ENCODE measurements around the gene CORO2A. TPM values are rescaled to one million over a fixed set of nuclear protein-coding genes. Genes with fewer than 3 reads are reported as not detected.

Gene CORO2A
- total and polyA plus RNA-seq, 2 of the 13 experiments (the other 11 are each of a cell fraction or from before 2014, with no cell fraction given), result 14.4 to 15.3 TPM

DNA sequence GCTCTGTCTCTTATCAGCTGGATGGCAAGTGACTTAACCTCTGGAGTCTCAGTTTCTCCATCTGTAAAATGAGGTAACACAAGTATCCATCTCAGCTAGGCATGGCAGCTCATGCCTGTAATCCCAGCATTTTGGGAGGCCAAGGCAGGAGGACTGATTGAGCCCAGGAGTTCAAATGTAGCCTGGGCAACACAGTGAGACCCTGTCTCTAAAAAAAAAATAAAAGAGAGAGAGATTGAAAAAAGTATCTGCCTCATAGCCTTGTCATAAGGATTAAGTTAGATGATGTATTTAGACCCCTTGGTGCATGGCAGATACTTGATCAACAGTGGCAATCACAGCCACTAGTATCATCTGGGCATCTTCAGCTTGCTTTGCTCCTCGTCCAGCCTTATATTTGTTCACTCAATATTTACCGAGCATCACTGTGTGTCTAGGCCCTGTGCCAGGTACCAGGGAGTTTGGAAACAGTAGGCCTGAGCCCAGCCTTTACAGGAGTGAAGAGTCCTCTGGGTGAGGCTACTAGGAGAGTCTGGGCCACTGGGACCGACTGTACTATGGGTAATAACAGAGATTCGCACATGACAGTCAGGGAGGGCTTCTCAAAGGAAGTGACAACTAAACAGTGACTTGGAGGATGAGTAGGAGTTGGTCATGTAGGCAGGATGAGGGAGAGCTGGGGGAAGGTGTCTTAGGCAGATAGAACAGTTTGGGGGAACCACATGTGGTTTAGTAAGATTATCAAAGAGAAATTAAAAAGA lies 34.2 kb downstream of the CORO2A start (continued):
- TF ChIP-seq, protein P1, sequence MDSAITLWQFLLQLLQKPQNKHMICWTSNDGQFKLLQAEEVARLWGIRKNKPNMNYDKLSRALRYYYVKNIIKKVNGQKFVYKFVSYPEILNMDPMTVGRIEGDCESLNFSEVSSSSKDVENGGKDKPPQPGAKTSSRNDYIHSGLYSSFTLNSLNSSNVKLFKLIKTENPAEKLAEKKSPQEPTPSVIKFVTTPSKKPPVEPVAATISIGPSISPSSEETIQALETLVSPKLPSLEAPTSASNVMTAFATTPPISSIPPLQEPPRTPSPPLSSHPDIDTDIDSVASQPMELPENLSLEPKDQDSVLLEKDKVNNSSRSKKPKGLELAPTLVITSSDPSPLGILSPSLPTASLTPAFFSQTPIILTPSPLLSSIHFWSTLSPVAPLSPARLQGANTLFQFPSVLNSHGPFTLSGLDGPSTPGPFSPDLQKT (CRISPR knock-in tag; IDR thresholded peaks at IDR 0.05; ENCODE audit: borderline replicate concordance), result no peak
- no peak for TF ChIP-seq TCF12 (IDR thresholded peaks at IDR 0.05)
- TF ChIP-seq TCF12 (CRISPR knock-in tag; IDR thresholded peaks at IDR 0.05), result no peak
- TF ChIP-seq, protein P2, sequence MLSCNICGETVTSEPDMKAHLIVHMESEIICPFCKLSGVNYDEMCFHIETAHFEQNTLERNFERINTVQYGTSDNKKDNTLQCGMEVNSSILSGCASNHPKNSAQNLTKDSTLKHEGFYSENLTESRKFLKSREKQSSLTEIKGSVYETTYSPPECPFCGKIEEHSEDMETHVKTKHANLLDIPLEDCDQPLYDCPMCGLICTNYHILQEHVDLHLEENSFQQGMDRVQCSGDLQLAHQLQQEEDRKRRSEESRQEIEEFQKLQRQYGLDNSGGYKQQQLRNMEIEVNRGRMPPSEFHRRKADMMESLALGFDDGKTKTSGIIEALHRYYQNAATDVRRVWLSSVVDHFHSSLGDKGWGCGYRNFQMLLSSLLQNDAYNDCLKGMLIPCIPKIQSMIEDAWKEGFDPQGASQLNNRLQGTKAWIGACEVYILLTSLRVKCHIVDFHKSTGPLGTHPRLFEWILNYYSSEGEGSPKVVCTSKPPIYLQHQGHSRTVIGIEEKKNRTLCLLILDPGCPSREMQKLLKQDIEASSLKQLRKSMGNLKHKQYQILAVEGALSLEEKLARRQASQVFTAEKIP (CRISPR knock-in tag; IDR thresholded peaks at IDR 0.05; ENCODE audit: borderline replicate concordance), result no peak
- no peak for TF ChIP-seq GABPA (IDR thresholded peaks at IDR 0.05; ENCODE audit: low read depth, low read length)
- TF ChIP-seq GABPA (CRISPR knock-in tag; IDR thresholded peaks at IDR 0.05; ENCODE audit: low read depth), result no peak
- peak; percentile 49; the same call in 1 of the 2 replicates for TF ChIP-seq PITX1 (CRISPR knock-in tag; IDR thresholded peaks at IDR 0.05)
- TF ChIP-seq, protein P3, sequence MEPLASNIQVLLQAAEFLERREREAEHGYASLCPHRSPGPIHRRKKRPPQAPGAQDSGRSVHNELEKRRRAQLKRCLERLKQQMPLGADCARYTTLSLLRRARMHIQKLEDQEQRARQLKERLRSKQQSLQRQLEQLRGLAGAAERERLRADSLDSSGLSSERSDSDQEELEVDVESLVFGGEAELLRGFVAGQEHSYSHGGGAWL (CRISPR knock-in tag; IDR thresholded peaks at IDR 0.05), result no peak
- 0 out of 2 replicates have a peak, but pooled peaks have one; percentile 26 for TF ChIP-seq ZMYM2 (CRISPR knock-in tag; IDR thresholded peaks at IDR 0.05)
- TF ChIP-seq HHEX (CRISPR knock-in tag; IDR thresholded peaks at IDR 0.05), result no peak
- peak; percentile 61 for TF ChIP-seq HNF4A (CRISPR knock-in tag; IDR thresholded peaks at IDR 0.05)
- no peak for TF ChIP-seq ZBTB42 (CRISPR knock-in tag; IDR thresholded peaks at IDR 0.05)
- peak; percentile 65 for TF ChIP-seq FOXA1 (IDR thresholded peaks at IDR 0.05)
- peak; percentile 96 for TF ChIP-seq FOXA1 (CRISPR knock-in tag; IDR thresholded peaks at IDR 0.05)
- no peak for TF ChIP-seq ZNF557 (CRISPR knock-in tag; IDR thresholded peaks at IDR 0.05)
- no peak for TF ChIP-seq CBX1 (IDR thresholded peaks at IDR 0.05; ENCODE audit: low read depth)
- TF ChIP-seq MAF1 (CRISPR knock-in tag; IDR thresholded peaks at IDR 0.05; ENCODE audit: borderline replicate concordance), result no peak
- no peak for TF ChIP-seq CCDC6 (CRISPR knock-in tag; IDR thresholded peaks at IDR 0.05)
- TF ChIP-seq NBN (conservative IDR thresholded peaks at IDR 0.05), result no peak
- no peak for TF ChIP-seq ZNF660 (CRISPR knock-in tag; IDR thresholded peaks at IDR 0.05; ENCODE audit: borderline replicate concordance, low read depth)
- TF ChIP-seq, protein P4, sequence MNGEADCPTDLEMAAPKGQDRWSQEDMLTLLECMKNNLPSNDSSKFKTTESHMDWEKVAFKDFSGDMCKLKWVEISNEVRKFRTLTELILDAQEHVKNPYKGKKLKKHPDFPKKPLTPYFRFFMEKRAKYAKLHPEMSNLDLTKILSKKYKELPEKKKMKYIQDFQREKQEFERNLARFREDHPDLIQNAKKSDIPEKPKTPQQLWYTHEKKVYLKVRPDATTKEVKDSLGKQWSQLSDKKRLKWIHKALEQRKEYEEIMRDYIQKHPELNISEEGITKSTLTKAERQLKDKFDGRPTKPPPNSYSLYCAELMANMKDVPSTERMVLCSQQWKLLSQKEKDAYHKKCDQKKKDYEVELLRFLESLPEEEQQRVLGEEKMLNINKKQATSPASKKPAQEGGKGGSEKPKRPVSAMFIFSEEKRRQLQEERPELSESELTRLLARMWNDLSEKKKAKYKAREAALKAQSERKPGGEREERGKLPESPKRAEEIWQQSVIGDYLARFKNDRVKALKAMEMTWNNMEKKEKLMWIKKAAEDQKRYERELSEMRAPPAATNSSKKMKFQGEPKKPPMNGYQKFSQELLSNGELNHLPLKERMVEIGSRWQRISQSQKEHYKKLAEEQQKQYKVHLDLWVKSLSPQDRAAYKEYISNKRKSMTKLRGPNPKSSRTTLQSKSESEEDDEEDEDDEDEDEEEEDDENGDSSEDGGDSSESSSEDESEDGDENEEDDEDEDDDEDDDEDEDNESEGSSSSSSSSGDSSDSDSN (CRISPR knock-in tag; IDR thresholded peaks at IDR 0.05), result no peak
- TF ChIP-seq ZNF143 (CRISPR knock-in tag; IDR thresholded peaks at IDR 0.05), result peak; percentile 46; the same call in 1 of the 2 replicates
- TF ChIP-seq FOXA3 (CRISPR knock-in tag; IDR thresholded peaks at IDR 0.05), result peak; percentile 95
- peak; percentile 75; the same call in 1 of the 2 replicates for TF ChIP-seq KDM1A (CRISPR knock-in tag; IDR thresholded peaks at IDR 0.05)
- TF ChIP-seq, protein P5, sequence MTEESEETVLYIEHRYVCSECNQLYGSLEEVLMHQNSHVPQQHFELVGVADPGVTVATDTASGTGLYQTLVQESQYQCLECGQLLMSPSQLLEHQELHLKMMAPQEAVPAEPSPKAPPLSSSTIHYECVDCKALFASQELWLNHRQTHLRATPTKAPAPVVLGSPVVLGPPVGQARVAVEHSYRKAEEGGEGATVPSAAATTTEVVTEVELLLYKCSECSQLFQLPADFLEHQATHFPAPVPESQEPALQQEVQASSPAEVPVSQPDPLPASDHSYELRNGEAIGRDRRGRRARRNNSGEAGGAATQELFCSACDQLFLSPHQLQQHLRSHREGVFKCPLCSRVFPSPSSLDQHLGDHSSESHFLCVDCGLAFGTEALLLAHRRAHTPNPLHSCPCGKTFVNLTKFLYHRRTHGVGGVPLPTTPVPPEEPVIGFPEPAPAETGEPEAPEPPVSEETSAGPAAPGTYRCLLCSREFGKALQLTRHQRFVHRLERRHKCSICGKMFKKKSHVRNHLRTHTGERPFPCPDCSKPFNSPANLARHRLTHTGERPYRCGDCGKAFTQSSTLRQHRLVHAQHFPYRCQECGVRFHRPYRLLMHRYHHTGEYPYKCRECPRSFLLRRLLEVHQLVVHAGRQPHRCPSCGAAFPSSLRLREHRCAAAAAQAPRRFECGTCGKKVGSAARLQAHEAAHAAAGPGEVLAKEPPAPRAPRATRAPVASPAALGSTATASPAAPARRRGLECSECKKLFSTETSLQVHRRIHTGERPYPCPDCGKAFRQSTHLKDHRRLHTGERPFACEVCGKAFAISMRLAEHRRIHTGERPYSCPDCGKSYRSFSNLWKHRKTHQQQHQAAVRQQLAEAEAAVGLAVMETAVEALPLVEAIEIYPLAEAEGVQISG (CRISPR knock-in tag; IDR thresholded peaks at IDR 0.05), result no peak

Data from HepG2 (cell line).